Chondrocyte (in vitro differentiated cells): ENCODE results near the gene PCDHGB3. TPM values are rescaled to one million over a fixed set of nuclear protein-coding genes. Genes with fewer than 3 reads are reported as not detected.
"Not testable (repeated sequence)": the region's sequence is repeated elsewhere in the genome, so short reads cannot be mapped to it uniquely, and the experiment has no call there.

ENCODE experiments used
- DNase-seq: peaks from one replicate; pipeline ENCODE4 v3.0.0; 2021; ENCODE audit warnings: mixed read lengths, low spot score
- H3K27ac Mint-ChIP-seq: one replicate; pipeline ENCODE4 v1.8.0; 2021; ENCODE audit warnings: mild to moderate bottlenecking, moderate library complexity, mixed read lengths; ENCODE audit not compliant: unreplicated experiment
- H3K27me3 Mint-ChIP-seq: 2 replicates; pipeline ENCODE4 v1.8.0; 2021; ENCODE audit warnings: low read depth, mixed read lengths
- H3K36me3 Mint-ChIP-seq: 2 replicates; pipeline ENCODE4 v1.8.0; 2021; ENCODE audit warnings: low read depth, mixed read lengths
- H3K4me1 Mint-ChIP-seq: 2 replicates; pipeline ENCODE4 v1.8.0; 2021; ENCODE audit warnings: low read depth, mild to moderate bottlenecking, mixed read lengths
- H3K4me3 Mint-ChIP-seq: one replicate; pipeline ENCODE4 v1.8.0; 2021; ENCODE audit warnings: mild to moderate bottlenecking, moderate library complexity, mixed read lengths; ENCODE audit not compliant: unreplicated experiment
- H3K9me3 Mint-ChIP-seq: 2 replicates; pipeline ENCODE4 v1.8.0; 2021; ENCODE audit warnings: low read depth, mixed read lengths
- total RNA-seq: library from RNA; stranded (reverse); gene quantifications from 3 replicates; pipeline ENCODE4 v1.2.1, GENCODE V29; 2021
- TF ChIP-seq, protein P1 (sequence below): fragments of 200-600 bp; sonication (generic); IDR thresholded peaks from 2 replicates; pipeline ENCODE4 v1.5.0; 2021; ENCODE audit warnings: antibody characterized with exemption, mild to moderate bottlenecking, moderate library complexity

Gene PCDHGB3
- total RNA-seq, 1 donor from 2014 or later: 0.30 TPM

DNA sequence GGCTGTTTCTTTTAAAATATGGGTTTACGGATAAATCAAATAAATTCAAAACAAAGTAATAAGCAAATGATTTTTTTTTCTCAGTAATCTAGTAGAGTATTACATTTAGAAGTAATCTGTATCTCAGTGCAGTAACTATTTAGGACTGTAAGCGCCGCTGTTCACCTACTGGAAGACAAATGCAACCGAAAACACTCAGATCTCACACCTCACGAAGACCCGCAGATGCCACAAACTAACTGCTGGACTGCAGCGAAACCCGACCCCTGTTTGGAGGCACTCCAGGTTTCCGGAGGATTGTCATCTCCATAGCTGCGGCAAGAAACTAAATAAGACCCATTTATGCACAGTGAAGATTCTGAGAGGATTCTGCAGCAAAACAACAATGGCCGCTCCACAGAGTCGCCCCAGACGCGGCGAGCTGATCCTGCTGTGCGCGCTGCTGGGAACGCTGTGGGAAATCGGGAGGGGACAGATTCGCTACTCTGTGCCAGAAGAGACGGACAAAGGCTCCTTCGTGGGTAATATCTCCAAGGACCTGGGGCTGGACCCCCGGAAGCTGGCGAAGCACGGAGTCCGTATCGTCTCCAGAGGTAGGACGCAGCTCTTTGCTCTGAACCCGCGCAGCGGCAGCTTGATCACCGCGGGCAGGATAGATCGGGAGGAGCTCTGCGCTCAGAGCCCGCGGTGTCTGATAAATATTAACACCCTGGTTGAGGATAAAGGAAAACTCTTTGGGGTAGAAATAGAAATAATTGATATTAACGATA lies 22.6 kb downstream of the PCDHGB3 start, which contains the start of gene PCDHGA8:
Gene PCDHGA8, plus strand, starts transcription at position 205 of the 770 bp plus-strand sequence. Its CDS starts 181 bp downstream, at position 386.
- H3K27ac Mint-ChIP-seq: no peak within 1 kb of the TSS
- H3K27me3 Mint-ChIP-seq: no peaks in the 10 kb centered on the region
- peaks cover 2% of the 10 kb centered on the region for H3K4me1 Mint-ChIP-seq
- H3K9me3 Mint-ChIP-seq: peaks cover 40% of the 10 kb centered on the region
- no peak within 1 kb of the TSS for H3K4me3 Mint-ChIP-seq
- H3K36me3 Mint-ChIP-seq: peaks cover 12% of the 10 kb centered on the region
- DNase-seq: peak; percentile 62
- TF ChIP-seq, protein P1, sequence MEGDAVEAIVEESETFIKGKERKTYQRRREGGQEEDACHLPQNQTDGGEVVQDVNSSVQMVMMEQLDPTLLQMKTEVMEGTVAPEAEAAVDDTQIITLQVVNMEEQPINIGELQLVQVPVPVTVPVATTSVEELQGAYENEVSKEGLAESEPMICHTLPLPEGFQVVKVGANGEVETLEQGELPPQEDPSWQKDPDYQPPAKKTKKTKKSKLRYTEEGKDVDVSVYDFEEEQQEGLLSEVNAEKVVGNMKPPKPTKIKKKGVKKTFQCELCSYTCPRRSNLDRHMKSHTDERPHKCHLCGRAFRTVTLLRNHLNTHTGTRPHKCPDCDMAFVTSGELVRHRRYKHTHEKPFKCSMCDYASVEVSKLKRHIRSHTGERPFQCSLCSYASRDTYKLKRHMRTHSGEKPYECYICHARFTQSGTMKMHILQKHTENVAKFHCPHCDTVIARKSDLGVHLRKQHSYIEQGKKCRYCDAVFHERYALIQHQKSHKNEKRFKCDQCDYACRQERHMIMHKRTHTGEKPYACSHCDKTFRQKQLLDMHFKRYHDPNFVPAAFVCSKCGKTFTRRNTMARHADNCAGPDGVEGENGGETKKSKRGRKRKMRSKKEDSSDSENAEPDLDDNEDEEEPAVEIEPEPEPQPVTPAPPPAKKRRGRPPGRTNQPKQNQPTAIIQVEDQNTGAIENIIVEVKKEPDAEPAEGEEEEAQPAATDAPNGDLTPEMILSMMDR: no peak

DNA sequence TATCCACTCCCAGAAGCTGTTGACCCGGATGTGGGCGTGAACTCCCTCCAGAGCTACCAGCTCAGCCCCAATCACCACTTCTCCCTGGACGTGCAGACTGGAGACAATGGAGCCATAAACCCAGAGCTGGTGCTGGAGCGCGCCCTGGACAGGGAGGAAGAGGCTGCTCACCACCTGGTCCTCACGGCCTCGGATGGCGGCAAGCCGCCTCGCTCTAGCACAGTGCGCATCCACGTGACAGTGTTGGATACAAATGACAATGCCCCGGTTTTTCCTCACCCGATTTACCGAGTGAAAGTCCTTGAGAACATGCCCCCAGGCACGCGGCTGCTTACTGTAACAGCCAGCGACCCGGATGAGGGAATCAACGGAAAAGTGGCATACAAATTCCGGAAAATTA lies 23.2 kb downstream of the PCDHGB3 start:
- Mint-ChIP-seq H3K27ac (no peak overlapping the region), H3K27me3 (no peaks in the 10 kb centered on the region), H3K9me3 (peaks cover 38% of the 10 kb centered on the region), H3K36me3 (peaks cover 12% of the 10 kb centered on the region), H3K4me1 (peaks cover 2% of the 10 kb centered on the region), H3K4me3 (no peak overlapping the region)
- TF ChIP-seq, protein P1: no peak
- DNase-seq: no peak

DNA sequence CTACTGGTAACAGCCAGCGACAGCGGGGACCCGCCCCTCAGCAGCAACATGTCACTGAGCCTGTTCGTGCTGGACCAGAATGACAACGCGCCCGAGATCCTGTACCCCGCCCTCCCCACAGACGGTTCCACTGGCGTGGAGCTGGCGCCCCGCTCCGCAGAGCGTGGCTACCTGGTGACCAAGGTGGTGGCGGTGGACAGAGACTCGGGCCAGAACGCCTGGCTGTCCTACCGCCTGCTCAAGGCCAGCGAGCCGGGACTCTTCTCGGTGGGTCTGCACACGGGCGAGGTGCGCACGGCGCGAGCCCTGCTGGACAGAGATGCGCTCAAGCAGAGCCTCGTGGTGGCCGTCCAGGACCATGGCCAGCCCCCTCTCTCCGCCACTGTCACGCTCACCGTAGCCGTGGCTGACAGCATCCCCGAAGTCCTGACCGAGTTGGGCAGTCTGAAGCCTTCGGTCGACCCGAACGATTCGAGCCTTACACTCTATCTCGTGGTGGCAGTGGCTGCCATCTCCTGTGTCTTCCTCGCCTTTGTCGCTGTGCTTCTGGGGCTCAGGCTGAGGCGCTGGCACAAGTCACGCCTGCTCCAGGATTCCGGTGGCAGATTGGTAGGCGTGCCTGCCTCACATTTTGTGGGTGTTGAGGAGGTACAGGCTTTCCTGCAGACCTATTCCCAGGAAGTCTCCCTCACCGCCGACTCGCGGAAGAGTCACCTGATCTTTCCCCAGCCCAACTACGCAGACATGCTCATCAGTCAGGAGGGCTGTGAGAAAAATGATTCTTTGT lies 24.6 kb downstream of the PCDHGB3 start:
- peaks cover 41% of the 10 kb centered on the region for H3K9me3 Mint-ChIP-seq
- not testable (repeated sequence) for DNase-seq, H3K4me3 Mint-ChIP-seq, H3K27ac Mint-ChIP-seq, H3K4me1 Mint-ChIP-seq, H3K27me3 Mint-ChIP-seq, H3K36me3 Mint-ChIP-seq

DNA sequence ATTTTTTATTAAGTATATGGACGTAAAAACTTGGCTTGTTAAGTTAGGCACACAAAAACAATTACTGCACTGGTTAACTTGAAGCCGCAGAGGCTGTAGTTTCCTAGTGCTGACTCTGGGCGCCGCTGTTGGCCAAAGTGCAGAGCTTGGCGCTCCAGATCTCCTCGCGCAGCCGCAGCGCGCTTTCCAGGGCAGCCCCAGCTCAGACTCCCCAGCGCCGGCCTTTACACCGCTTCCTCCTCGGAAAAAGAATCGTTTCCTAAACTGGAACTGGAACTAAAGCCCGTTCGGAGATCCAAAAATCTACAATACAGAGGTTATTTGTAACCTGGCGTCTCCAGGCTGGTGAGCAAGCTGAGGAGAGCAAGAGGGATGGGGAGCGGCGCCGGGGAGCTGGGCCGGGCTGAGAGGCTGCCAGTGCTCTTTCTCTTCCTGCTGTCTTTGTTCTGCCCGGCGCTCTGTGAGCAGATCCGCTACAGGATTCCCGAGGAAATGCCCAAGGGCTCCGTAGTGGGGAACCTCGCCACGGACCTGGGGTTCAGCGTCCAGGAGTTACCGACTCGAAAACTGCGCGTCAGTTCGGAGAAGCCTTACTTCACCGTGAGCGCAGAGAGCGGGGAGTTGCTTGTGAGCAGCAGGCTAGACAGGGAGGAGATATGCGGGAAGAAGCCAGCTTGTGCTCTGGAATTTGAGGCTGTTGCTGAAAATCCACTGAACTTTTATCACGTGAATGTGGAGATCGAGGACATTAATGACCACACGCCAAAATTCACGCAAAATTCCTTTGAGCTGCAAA lies 27.9 kb downstream of the PCDHGB3 start, which contains the start of gene PCDHGB5:
Gene PCDHGB5, plus strand, starts transcription at position 192 of the 796 bp plus-strand sequence. Its CDS starts 181 bp downstream, at position 373.
- not testable (repeated sequence) for H3K27ac Mint-ChIP-seq, H3K4me1 Mint-ChIP-seq, DNase-seq, H3K27me3 Mint-ChIP-seq, H3K4me3 Mint-ChIP-seq
- Mint-ChIP-seq H3K36me3 (peaks cover 12% of the 10 kb centered on the region), H3K9me3 (peaks cover 28% of the 10 kb centered on the region)

DNA sequence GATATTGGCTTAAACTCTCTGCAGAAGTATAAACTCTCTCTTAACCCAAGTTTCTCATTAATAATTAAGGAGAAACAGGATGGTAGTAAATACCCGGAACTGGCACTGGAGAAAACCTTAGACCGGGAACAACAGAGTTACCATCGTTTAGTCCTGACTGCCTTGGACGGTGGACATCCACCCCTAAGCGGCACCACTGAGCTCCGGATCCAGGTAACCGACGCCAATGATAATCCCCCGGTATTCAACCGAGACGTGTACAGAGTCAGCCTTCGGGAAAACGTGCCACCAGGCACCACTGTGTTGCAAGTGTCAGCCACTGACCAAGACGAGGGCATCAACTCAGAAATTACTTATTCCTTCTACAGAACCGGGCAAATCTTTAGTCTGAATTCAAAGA lies 28.6 kb downstream of the PCDHGB3 start:
- H3K27ac Mint-ChIP-seq: no peak overlapping the region
- no peaks in the 10 kb centered on the region for H3K4me1 Mint-ChIP-seq
- peaks cover 13% of the 10 kb centered on the region for H3K36me3 Mint-ChIP-seq
- peaks cover 29% of the 10 kb centered on the region for H3K9me3 Mint-ChIP-seq
- H3K4me3 Mint-ChIP-seq: no peak overlapping the region
- H3K27me3 Mint-ChIP-seq: no peaks in the 10 kb centered on the region
- no peak for DNase-seq
- TF ChIP-seq, protein P1: no peak
